ENCODE results near the gene RASSF3.
A peak's percentile ranks its signal among the peaks of the same experiment; 100 is the strongest.

RASSF3 gene

DNA sequence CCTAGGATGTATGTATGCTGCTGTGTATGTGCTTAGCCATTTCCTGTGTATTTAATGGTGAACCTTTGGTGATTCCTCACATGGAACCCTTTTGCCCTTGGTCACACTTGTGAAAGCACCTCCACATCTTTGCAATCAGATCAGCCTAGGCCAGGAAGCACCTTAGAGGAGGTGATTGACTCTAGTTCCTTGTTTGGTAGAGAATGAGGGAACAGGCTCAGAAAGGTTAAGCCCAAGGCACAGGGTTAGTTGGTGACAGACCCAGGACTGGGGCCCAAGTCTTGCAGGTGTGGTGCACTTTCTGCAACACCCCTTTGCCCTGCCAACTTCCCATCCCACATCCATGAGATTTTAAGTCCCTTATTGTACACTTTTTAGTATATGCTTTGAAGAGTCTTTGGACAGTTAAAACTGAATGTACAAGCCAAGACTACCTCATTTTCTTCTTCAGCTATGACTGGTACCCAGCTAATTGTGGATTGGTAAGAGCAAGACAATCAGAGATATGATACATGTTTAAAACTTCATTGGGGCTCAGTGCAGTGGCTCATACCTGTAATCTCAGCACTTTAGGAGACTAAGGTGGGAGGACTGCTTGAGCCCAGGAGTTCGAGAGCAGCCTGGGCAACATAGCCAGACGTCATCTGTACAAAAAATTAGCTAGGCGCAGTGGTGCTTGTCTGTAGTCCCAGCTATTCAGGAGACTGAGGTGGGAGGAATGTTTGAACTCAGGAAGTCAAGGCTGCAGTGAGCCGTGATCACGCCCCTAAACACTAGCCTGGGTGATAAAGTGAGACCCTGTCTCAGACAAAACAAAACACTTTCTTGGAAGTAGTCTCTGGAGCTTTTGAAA is 71.1 kb downstream of the RASSF3 start:
- no peak for TF ChIP-seq FOXM1 (IDR thresholded peaks at IDR 0.05; ENCODE audit: borderline replicate concordance, low read depth)
- TF ChIP-seq NFIC (IDR thresholded peaks at IDR 0.05): no peak
- no peak for TF ChIP-seq TCF12 (IDR thresholded peaks at IDR 0.05; ENCODE audit: low read depth)
- TF ChIP-seq EGR1 (IDR thresholded peaks at IDR 0.05): no peak
- TF ChIP-seq ZBTB7A (IDR thresholded peaks at IDR 0.05; ENCODE audit: low read depth): no peak
- no peak for TF ChIP-seq TAF1 (IDR thresholded peaks at IDR 0.05; ENCODE audit: low read depth)
- no peak for TF ChIP-seq YY1 (IDR thresholded peaks at IDR 0.05; ENCODE audit: low read depth)
- TF ChIP-seq, protein P1, sequence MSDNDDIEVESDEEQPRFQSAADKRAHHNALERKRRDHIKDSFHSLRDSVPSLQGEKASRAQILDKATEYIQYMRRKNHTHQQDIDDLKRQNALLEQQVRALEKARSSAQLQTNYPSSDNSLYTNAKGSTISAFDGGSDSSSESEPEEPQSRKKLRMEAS (IDR thresholded peaks at IDR 0.05): no peak
- TF ChIP-seq, protein P2, sequence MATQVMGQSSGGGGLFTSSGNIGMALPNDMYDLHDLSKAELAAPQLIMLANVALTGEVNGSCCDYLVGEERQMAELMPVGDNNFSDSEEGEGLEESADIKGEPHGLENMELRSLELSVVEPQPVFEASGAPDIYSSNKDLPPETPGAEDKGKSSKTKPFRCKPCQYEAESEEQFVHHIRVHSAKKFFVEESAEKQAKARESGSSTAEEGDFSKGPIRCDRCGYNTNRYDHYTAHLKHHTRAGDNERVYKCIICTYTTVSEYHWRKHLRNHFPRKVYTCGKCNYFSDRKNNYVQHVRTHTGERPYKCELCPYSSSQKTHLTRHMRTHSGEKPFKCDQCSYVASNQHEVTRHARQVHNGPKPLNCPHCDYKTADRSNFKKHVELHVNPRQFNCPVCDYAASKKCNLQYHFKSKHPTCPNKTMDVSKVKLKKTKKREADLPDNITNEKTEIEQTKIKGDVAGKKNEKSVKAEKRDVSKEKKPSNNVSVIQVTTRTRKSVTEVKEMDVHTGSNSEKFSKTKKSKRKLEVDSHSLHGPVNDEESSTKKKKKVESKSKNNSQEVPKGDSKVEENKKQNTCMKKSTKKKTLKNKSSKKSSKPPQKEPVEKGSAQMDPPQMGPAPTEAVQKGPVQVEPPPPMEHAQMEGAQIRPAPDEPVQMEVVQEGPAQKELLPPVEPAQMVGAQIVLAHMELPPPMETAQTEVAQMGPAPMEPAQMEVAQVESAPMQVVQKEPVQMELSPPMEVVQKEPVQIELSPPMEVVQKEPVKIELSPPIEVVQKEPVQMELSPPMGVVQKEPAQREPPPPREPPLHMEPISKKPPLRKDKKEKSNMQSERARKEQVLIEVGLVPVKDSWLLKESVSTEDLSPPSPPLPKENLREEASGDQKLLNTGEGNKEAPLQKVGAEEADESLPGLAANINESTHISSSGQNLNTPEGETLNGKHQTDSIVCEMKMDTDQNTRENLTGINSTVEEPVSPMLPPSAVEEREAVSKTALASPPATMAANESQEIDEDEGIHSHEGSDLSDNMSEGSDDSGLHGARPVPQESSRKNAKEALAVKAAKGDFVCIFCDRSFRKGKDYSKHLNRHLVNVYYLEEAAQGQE (IDR thresholded peaks at IDR 0.05; ENCODE audit: low read depth): no peak
- no peak for TF ChIP-seq TEAD4 (IDR thresholded peaks at IDR 0.05)
- TF ChIP-seq CEBPB (IDR thresholded peaks at IDR 0.05): no peak
- TF ChIP-seq RAD21 (IDR thresholded peaks at IDR 0.05; ENCODE audit: low read depth): no peak
- TF ChIP-seq CREB1 (IDR thresholded peaks at IDR 0.05; ENCODE audit: low read depth): no peak
- no peak for TF ChIP-seq USF1 (IDR thresholded peaks at IDR 0.05)
- TF ChIP-seq EP300 (IDR thresholded peaks at IDR 0.05; ENCODE audit: borderline replicate concordance): no peak

GRCh38 chr12:64682572-64683277 is 72.4 kb downstream of the RASSF3 start:
- TF ChIP-seq RAD21 (IDR thresholded peaks at IDR 0.05; ENCODE audit: low read depth) (no peak), FOXM1 (IDR thresholded peaks at IDR 0.05; ENCODE audit: borderline replicate concordance, low read depth) (no peak), TCF12 (IDR thresholded peaks at IDR 0.05; ENCODE audit: low read depth) (peak; percentile 22; the same call in 1 of the 2 replicates), TEAD4 (IDR thresholded peaks at IDR 0.05) (no peak), EP300 (IDR thresholded peaks at IDR 0.05; ENCODE audit: borderline replicate concordance) (peak; percentile 46; the same call in 1 of the 2 replicates), NFIC (IDR thresholded peaks at IDR 0.05) (no peak)

DNA sequence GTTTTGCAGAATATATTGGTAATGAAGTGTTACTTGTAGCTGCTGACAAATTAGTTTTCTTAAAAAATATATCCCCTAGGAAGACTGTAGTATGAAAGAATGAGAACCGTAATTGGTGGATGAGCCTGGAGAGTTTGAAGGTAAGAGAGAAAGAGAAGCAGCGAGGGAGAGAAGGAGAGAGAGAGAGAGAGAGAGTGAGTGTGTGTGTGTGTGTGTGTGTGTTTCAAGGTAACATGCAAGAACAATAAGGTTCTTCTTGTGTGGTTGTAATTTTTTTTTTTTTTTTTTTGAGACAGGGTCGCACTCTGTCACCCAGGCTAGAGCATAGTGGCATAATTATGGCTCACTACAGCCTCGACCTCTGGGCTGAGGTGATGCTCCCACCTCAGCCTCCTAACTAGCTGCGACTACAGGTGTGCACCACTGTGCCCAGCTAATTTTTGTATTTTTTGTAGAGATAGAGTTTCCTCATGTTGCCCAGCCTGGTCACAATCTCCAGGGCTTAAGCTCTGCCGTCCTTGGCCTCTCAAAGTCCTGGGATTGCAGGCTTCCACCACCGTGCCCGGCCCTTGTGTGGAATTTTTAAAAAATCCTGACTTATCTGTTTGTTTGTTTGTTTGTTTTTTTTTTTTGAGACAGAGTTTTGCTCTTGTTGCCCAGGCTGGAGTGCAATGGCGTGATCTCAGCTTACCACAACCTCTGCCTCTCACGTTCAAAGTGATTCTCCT is 73.7 kb downstream of the RASSF3 start:
- TF ChIP-seq RAD21 (IDR thresholded peaks at IDR 0.05; ENCODE audit: low read depth) (no peak), NFIC (IDR thresholded peaks at IDR 0.05) (no peak), FOXM1 (IDR thresholded peaks at IDR 0.05; ENCODE audit: borderline replicate concordance, low read depth) (no peak), TAF1 (IDR thresholded peaks at IDR 0.05; ENCODE audit: low read depth) (no peak), USF1 (IDR thresholded peaks at IDR 0.05) (no peak), EP300 (IDR thresholded peaks at IDR 0.05; ENCODE audit: borderline replicate concordance) (no peak)

- TF ChIP-seq USF1 (IDR thresholded peaks at IDR 0.05): no peak
- TF ChIP-seq NFIC (IDR thresholded peaks at IDR 0.05): no peak
- TF ChIP-seq ZBTB7A (IDR thresholded peaks at IDR 0.05; ENCODE audit: low read depth): no peak
- TF ChIP-seq, protein P1 (IDR thresholded peaks at IDR 0.05): no peak
- no peak for TF ChIP-seq CREB1 (IDR thresholded peaks at IDR 0.05; ENCODE audit: low read depth)
- TF ChIP-seq EP300 (IDR thresholded peaks at IDR 0.05; ENCODE audit: borderline replicate concordance): no peak
- no peak for TF ChIP-seq EGR1 (IDR thresholded peaks at IDR 0.05)
- no peak for TF ChIP-seq FOXM1 (IDR thresholded peaks at IDR 0.05; ENCODE audit: borderline replicate concordance, low read depth)
- no peak for TF ChIP-seq TEAD4 (IDR thresholded peaks at IDR 0.05)
- TF ChIP-seq TAF1 (IDR thresholded peaks at IDR 0.05; ENCODE audit: low read depth): no peak
- TF ChIP-seq YY1 (IDR thresholded peaks at IDR 0.05; ENCODE audit: low read depth): no peak
- no peak for TF ChIP-seq CEBPB (IDR thresholded peaks at IDR 0.05)
- TF ChIP-seq RAD21 (IDR thresholded peaks at IDR 0.05; ENCODE audit: low read depth): no peak
Measured at GRCh38 chr12:64685050-64685449, 74.8 kb downstream of the RASSF3 start.

DNA sequence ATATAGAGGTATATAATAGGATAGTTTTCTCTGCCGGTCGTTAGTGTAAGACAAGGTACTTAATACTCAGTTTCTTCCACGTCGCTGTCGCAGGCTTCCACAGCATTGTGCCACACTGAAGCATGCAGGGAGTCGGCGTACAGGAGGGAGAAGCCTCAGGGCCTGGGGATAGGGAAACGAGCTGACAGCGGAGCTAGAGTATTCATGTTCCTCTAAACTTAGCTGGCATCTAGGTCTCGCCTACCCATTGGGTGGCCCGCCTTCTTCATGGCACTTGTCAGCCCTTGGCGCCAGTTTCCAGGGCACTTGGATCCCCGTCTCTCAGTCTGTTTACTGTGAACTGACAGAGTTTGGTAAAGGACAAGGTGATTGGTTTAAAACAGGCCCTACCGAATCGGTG is 75.3 kb downstream of the RASSF3 start:
- TF ChIP-seq, protein P2 (IDR thresholded peaks at IDR 0.05; ENCODE audit: low read depth): no peak
- no peak for TF ChIP-seq TCF12 (IDR thresholded peaks at IDR 0.05; ENCODE audit: low read depth)
- no peak for TF ChIP-seq USF1 (IDR thresholded peaks at IDR 0.05)
- no peak for TF ChIP-seq FOXM1 (IDR thresholded peaks at IDR 0.05; ENCODE audit: borderline replicate concordance, low read depth)
- no peak for TF ChIP-seq RAD21 (IDR thresholded peaks at IDR 0.05; ENCODE audit: low read depth)
- TF ChIP-seq TAF1 (IDR thresholded peaks at IDR 0.05; ENCODE audit: low read depth): no peak
- no peak for TF ChIP-seq CEBPB (IDR thresholded peaks at IDR 0.05)
- TF ChIP-seq YY1 (IDR thresholded peaks at IDR 0.05; ENCODE audit: low read depth): no peak
- TF ChIP-seq CREB1 (IDR thresholded peaks at IDR 0.05; ENCODE audit: low read depth): no peak
- TF ChIP-seq EP300 (IDR thresholded peaks at IDR 0.05; ENCODE audit: borderline replicate concordance): no peak

Data from Ishikawa (cell line).